CD4-positive, alpha-beta T cell treated with Interleukin-15 for 4 hours (primary cell): ENCODE measurements around the gene CKAP2L.
A peak's percentile ranks its signal among the peaks of the same experiment; 100 is the strongest.

Source experiments
- DNase-seq: peaks from one replicate; pipeline ENCODE4 v3.0.0-alpha.2; 2020; ENCODE audit warnings: low spot score

Gene CKAP2L, protein sequence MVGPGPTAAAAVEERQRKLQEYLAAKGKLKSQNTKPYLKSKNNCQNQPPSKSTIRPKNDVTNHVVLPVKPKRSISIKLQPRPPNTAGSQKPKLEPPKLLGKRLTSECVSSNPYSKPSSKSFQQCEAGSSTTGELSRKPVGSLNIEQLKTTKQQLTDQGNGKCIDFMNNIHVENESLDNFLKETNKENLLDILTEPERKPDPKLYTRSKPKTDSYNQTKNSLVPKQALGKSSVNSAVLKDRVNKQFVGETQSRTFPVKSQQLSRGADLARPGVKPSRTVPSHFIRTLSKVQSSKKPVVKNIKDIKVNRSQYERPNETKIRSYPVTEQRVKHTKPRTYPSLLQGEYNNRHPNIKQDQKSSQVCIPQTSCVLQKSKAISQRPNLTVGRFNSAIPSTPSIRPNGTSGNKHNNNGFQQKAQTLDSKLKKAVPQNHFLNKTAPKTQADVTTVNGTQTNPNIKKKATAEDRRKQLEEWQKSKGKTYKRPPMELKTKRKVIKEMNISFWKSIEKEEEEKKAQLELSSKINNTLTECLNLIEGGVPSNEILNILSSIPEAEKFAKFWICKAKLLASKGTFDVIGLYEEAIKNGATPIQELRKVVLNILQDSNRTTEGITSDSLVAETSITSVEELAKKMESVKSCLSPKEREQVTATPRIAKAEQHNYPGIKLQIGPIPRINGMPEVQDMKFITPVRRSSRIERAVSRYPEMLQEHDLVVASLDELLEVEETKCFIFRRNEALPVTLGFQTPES

GRCh38 chr2:112764071-112765044 is at the start of gene CKAP2L:
CKAP2L (minus strand) TSS chr2:112764609; CDS start chr2:112764598, 11 bp downstream.
- peak; percentile 95 for DNase-seq

DNA sequence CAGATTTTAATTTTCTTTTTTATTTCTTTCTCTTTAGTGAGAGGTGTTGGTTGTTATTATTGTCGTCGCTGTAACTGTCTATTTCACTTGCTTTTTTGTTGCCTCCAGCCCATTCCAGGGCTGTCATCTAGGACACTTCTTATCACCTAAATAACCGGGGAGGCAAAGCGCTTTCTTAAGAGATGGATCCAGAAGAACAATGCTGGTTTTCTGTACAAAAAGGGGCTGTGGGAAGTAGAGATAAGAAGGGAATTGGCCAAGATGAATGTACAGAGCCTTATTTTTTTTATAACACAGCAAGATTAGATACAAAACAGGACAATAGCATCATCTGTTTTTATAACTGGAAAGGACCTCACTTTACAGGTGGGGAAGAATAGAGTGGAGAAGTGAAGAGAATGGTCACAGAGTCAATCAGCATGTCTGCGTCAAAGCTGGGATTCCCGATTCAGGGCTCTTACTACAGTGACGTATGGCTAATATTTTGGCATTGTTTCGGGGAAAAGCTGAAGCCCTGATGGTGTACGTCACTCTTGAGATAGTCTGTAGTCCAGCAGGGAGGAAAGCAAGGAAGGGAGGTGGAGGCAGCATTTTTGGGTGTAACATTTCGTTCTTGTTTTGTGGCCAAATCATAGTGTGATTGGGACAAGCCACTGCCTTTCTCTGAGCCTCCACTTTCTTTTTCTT is 49.0 kb upstream of the CKAP2L start:
- no peak for DNase-seq

DNA sequence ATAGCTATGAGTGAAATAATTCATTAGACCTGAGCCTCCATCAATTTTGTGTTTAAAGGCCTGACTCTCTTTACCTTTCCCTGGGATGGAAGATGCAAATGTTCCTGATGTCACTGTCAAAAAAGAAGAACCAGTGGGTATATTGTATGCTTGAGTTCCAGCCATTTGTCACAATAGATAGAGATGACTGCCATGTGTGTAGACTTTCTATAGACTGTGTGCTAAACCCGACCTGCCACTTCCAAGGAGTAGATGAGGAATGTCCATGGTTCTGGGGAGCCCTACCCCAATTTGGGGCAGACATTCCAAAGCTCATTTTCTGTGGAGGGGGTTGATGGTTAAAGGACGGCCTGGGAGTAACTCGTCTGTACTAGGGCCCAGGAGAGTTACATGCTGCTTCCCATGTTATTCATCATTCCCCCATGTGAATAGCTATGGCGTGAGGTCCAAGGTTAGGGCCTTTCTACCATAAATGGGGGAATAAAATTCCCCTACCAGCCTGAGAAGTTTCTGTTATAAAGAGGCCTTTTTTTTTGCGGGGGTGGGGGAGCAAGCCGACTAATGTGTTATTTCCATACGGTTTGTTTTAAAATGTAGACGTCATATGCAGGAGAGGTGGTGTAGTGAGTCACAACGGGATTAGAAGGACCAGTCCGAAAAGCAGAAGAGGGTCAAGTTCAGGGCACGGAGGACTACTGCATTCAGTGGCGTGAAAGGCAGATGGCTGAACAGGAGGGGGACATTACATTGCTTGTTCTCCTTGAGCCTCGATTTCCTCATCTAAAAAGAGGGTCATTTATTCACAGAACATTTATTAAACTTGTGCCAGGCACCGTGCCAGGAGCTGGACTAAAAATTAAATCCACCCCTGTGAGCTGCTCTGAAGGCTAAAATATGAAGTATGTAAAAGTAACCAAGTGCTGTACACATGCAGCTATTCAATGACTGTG is 48.2 kb upstream of the CKAP2L start:
- DNase-seq = no peak

GRCh38 chr2:112811841-112812306 is 47.5 kb upstream of the CKAP2L start:
- DNase-seq = peak; percentile 28

GRCh38 chr2:112811276-112811831 is 46.9 kb upstream of the CKAP2L start:
- DNase-seq = no peak

GRCh38 chr2:112809112-112809511 is 44.7 kb upstream of the CKAP2L start:
- no peak for DNase-seq

DNA sequence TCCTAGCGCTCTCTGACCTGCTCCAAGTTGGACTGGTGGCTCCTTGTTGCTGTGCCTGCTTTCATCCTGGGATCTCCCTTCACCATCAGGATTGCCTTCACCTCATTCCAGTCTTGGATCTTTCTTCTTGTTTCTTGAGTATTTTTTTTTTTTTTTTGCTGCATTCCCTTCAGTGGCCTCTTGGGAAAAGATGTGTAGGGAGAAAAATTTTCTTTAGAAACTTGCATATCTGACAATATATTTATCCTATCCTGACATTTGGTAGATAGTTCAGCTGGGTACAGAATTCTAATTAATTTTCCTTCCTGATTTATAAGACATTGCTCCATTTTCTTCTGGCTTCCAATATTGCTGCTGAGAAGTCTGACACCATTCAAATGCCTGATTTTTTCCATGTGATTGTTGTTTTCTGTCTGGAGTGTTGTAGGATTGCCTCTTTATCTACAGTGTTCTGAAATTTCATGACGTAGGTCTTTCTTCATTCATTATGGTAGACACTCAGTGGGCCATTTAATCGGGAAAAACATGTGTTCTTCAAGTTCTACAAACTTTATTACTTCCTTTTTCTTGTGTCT is 42.9 kb upstream of the CKAP2L start:
- DNase-seq = no peak

DNA sequence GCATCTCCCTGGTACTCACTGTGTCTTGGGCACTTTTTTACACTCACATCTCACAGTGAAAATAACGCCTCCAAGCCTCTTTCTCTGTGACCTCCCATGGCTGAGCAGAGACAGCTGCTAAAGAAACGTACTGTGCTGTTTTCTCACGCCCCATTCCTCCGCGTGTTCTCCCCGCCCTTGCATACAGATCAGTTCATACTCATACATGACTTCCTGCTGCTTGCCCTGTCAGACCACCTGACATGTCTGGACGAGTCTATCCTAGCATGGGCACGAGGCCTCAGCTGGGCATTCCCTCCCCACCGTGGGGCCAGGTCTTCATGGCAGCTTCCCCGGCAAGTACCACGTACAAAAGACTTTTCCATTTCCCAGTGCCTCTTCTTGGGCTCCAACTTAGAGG is 41.1 kb upstream of the CKAP2L start:
- no peak for DNase-seq

GRCh38 chr2:112803691-112804521 is 39.5 kb upstream of the CKAP2L start:
- DNase-seq = no peak

- DNase-seq = no peak
These were observed 36.6 kb upstream of the CKAP2L start for GRCh38 chr2:112800881-112801583.

DNA sequence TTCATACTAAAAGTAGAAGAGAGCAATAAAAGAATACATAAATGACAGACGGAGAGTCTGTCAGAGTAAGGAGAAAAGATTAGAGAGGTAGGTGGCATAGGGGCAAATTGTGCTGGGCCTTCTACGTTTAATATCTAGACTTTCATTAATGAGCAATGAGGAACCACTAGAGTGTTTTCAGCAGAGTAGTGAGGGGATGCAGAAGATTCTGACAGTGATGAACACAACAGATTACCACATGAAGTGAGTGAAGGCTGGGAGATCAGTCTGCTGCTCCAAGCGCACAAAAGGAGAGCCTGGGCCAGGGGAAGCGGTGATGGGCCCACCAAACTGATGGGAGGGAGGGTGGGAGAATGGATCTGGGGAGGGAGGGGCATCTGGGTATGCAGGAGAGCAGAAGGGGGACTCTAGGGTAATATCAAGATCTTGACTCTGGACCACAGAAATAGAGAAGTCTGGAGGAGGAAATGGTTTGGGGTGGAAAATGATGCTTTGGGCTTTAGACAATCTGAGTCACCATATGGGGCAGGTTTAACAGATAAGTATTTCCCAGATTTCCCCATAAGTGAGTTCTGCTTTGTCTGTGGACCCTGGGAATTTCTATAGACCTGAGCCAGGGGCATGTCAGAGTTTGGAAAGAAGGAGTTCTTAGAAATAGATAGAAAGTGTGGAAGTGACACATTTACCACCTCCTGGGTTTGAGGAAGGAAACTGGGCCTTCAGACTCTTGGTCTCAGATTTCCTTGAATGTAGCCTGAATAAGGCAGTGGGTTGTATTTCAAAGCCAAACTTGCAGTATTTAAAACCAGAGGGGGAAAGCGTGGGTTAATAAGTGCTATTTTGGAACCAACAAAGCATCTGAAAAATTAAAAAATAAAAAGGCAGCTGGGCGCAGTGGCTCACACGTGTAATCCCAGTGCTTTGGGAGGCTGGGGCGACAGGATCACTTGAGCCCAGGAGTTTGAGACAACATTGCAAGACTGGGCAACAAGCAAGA is 34.9 kb upstream of the CKAP2L start:
- DNase-seq = no peak

GRCh38 chr2:112796486-112796885 is 32.1 kb upstream of the CKAP2L start:
- no peak for DNase-seq

DNA sequence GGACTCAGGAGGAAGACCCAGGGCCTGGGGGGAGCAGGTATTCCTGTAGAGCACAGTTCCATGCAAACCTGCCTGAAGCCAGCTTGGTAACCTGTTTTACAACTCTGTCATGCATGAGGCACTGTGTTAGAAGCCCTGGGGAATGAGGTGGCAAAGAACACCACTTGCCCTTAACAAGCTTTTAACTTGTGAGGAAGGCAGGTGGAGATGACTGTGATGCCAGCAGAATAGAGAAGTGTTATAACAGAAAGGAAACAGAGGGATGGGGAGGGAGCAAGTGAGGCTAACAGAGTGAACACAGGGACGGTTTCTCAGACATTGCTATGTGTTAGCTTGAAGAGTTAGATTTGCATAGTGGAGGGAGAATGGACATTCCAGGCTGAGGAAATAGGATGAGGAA is 31.4 kb upstream of the CKAP2L start:
- DNase-seq = no peak

GRCh38 chr2:112794841-112795240 is 30.4 kb upstream of the CKAP2L start:
- DNase-seq = no peak

GRCh38 chr2:112794131-112794733 is 29.8 kb upstream of the CKAP2L start:
- peak; percentile 37 for DNase-seq

- DNase-seq = no peak
These were observed 29.1 kb upstream of the CKAP2L start for GRCh38 chr2:112793449-112793978.
